B cell (primary cell): ENCODE results near the gene HAUS7.

ENCODE experiments used
- CTCF ChIP-seq: fragments of 200-600 bp; IDR thresholded peaks from one replicate; pipeline ENCODE4 v1.8.0; 2022; ENCODE audit warnings: antibody characterized with exemption, mild to moderate bottlenecking
- EZH2 ChIP-seq: IDR thresholded peaks from 2 replicates; pipeline ENCODE4 v1.6.1; 2012; ENCODE audit warnings: borderline replicate concordance, low read depth, mild to moderate bottlenecking, moderate library complexity, low read length; ENCODE audit not compliant: insufficient read depth, poor library complexity, severe bottlenecking

GRCh38 chrX:153456161-153456560, 14.2 kb downstream of the HAUS7 start:
- TF ChIP-seq CTCF (no peak), EZH2 (no peak)
